ENCODE measurements around the gene UNC5C.

The UNC5C gene

GRCh38 chr4:95340191-95340590, 208.6 kb downstream of the UNC5C start:
- Histone ChIP-seq H2AFZ (ENCODE audit: low read depth) (no peak overlapping the region), H3K79me2 (ENCODE audit: insufficient read depth, low read depth) (no peaks in the 10 kb centered on the region), H4K20me1 (ENCODE audit: insufficient read depth) (no peaks in the 10 kb centered on the region), H3K4me3 (IDR thresholded peaks at IDR 0.05; ENCODE audit: insufficient read depth, low read depth, low read length) (no peak overlapping the region), H3K27ac (no peak overlapping the region), H3K4me1 (ENCODE audit: low read depth, poor library complexity, severe bottlenecking) (peaks cover 7% of the 10 kb centered on the region), H3K4me2 (no peak overlapping the region), H3K9ac (no peak overlapping the region), H3K27me3 (ENCODE audit: insufficient read depth, low read depth) (no peaks in the 10 kb centered on the region), H3K36me3 (ENCODE audit: insufficient read depth) (no peaks in the 10 kb centered on the region)
- TF ChIP-seq CTCF (conservative IDR thresholded peaks at IDR 0.05; ENCODE audit: low read depth, low read length) = no peak

- no peak overlapping the region for H3K4me3 ChIP-seq (IDR thresholded peaks at IDR 0.05; ENCODE audit: insufficient read depth, low read depth, low read length)
- no peak overlapping the region for H2AFZ ChIP-seq (ENCODE audit: low read depth)
- no peaks in the 10 kb centered on the region for H4K20me1 ChIP-seq (ENCODE audit: insufficient read depth)
- no peaks in the 10 kb centered on the region for H3K4me1 ChIP-seq (ENCODE audit: low read depth, poor library complexity, severe bottlenecking)
- H3K27ac ChIP-seq = no peak overlapping the region
- no peaks in the 10 kb centered on the region for H3K36me3 ChIP-seq (ENCODE audit: insufficient read depth)
- H3K79me2 ChIP-seq (ENCODE audit: insufficient read depth, low read depth) = no peaks in the 10 kb centered on the region
- TF ChIP-seq CTCF (conservative IDR thresholded peaks at IDR 0.05; ENCODE audit: low read depth, low read length) = no peak
- H3K9ac ChIP-seq = no peak overlapping the region
- no peak overlapping the region for H3K4me2 ChIP-seq
- no peaks in the 10 kb centered on the region for H3K27me3 ChIP-seq (ENCODE audit: insufficient read depth, low read depth)
These were observed 223.1 kb downstream of the UNC5C start for GRCh38 chr4:95325665-95326064.

GRCh38 chr4:95319169-95319568, 229.6 kb downstream of the UNC5C start:
- H3K36me3 ChIP-seq (ENCODE audit: insufficient read depth) = no peaks in the 10 kb centered on the region
- H3K79me2 ChIP-seq (ENCODE audit: insufficient read depth, low read depth) = no peaks in the 10 kb centered on the region
- H3K27ac ChIP-seq = no peak overlapping the region
- no peak overlapping the region for H3K4me2 ChIP-seq
- no peaks in the 10 kb centered on the region for H4K20me1 ChIP-seq (ENCODE audit: insufficient read depth)
- no peaks in the 10 kb centered on the region for H3K4me1 ChIP-seq (ENCODE audit: low read depth, poor library complexity, severe bottlenecking)
- no peak for TF ChIP-seq CTCF (conservative IDR thresholded peaks at IDR 0.05; ENCODE audit: low read depth, low read length)
- no peaks in the 10 kb centered on the region for H3K27me3 ChIP-seq (ENCODE audit: insufficient read depth, low read depth)
- no peak overlapping the region for H2AFZ ChIP-seq (ENCODE audit: low read depth)
- H3K4me3 ChIP-seq (IDR thresholded peaks at IDR 0.05; ENCODE audit: insufficient read depth, low read depth, low read length) = no peak overlapping the region
- H3K9ac ChIP-seq = no peak overlapping the region

DNA sequence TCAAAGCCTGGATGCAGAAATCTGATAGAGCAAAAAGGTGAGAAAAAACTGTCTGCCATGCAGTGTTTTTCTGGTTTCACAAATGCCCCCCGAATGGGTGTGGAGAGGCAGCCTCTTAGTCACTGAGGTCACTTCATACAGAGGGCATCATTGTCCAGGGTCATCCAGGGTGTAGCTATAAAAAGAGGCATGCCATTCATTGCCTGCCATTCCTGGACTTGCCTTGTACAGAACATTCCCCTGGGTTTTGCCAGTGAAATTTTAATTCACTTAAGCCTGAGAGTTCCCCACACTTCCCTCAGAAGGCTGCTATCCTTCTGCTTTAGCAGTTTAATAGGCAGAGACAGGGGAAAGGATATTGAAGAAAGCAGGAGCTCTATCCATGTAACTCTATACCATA, 230.3 kb downstream of the UNC5C start:
- Histone ChIP-seq H3K27me3 (ENCODE audit: insufficient read depth, low read depth) (no peaks in the 10 kb centered on the region), H3K4me1 (ENCODE audit: low read depth, poor library complexity, severe bottlenecking) (no peaks in the 10 kb centered on the region), H3K27ac (no peak overlapping the region), H3K4me2 (no peak overlapping the region), H3K79me2 (ENCODE audit: insufficient read depth, low read depth) (no peaks in the 10 kb centered on the region), H3K4me3 (IDR thresholded peaks at IDR 0.05; ENCODE audit: insufficient read depth, low read depth, low read length) (no peak overlapping the region), H4K20me1 (ENCODE audit: insufficient read depth) (no peaks in the 10 kb centered on the region), H3K36me3 (ENCODE audit: insufficient read depth) (no peaks in the 10 kb centered on the region), H2AFZ (ENCODE audit: low read depth) (no peak overlapping the region), H3K9ac (no peak overlapping the region)
- TF ChIP-seq CTCF (conservative IDR thresholded peaks at IDR 0.05; ENCODE audit: low read depth, low read length) = no peak

DNA sequence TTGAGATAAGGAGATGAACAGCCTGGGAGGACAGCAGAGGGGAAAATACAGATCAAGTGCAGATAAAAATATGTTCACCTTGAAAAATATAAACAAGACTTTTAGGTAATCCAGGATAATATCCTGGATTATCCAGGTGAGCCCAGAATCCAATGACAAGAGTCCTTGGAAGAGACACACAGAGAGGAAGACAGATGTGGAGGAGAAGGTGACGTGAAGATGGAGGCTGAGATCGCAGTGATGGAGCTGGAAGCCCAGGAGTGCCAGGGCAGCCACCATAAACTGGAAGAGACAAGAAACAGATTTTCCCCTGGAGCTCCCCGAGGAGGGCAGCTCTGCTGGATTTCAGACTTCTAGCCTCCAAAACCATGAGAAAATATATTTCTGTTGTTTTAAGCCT, 230.7 kb downstream of the UNC5C start:
- H3K9ac ChIP-seq = no peak overlapping the region
- no peaks in the 10 kb centered on the region for H3K27me3 ChIP-seq (ENCODE audit: insufficient read depth, low read depth)
- TF ChIP-seq CTCF (conservative IDR thresholded peaks at IDR 0.05; ENCODE audit: low read depth, low read length) = no peak

More for the DNA sequence above, 230.7 kb downstream of the UNC5C start:
- H4K20me1 ChIP-seq (ENCODE audit: insufficient read depth) = no peaks in the 10 kb centered on the region
- no peak overlapping the region for H2AFZ ChIP-seq (ENCODE audit: low read depth)
- H3K79me2 ChIP-seq (ENCODE audit: insufficient read depth, low read depth) = no peaks in the 10 kb centered on the region
- H3K4me3 ChIP-seq (IDR thresholded peaks at IDR 0.05; ENCODE audit: insufficient read depth, low read depth, low read length) = no peak overlapping the region
- H3K36me3 ChIP-seq (ENCODE audit: insufficient read depth) = no peaks in the 10 kb centered on the region
- no peak overlapping the region for H3K27ac ChIP-seq
- no peaks in the 10 kb centered on the region for H3K4me1 ChIP-seq (ENCODE audit: low read depth, poor library complexity, severe bottlenecking)
- H3K4me2 ChIP-seq = no peak overlapping the region
